Caco-2 (cell line): ENCODE data around the gene CMYA5. TPM values are rescaled to one million over a fixed set of nuclear protein-coding genes. Genes with fewer than 3 reads are reported as not detected.

ENCODE experiments used
- BruUV-seq: library from RNA; stranded (reverse); fragments of 400-500 nt; replicated peaks from 2 replicates; lab custom pipeline; 2021; lab: Mats Ljungman, UMichigan
- CTCF ChIA-PET: fragments of 300-600 bp; sonication (Branson Sonifier 250); formaldehyde crosslinking; loops from one replicate; lab custom pipeline; 2022; ENCODE audit warnings: antibody characterized with exemption; lab: Charles Lee
- POLR2A ChIA-PET: fragments of 300-600 bp; sonication (Branson Sonifier 250); formaldehyde crosslinking; loops from one replicate; lab custom pipeline; 2022; ENCODE audit warnings: antibody characterized with exemption; lab: Charles Lee
- DNase-seq, 2 experiments: peaks; one replicate each; pipeline versions ENCODE4 v3.0.0 to v3.0.0-alpha.2; 2020 to 2022
- H3K27me3 ChIP-seq: replicated peaks from 2 replicates; pipeline ENCODE4 v1.6.0; 2011; ENCODE audit warnings: low read length; ENCODE audit not compliant: control insufficient read depth, insufficient read depth
- H3K36me3 ChIP-seq: 2 replicates; pipeline ENCODE4 v1.5.1; 2011; ENCODE audit warnings: low read length; ENCODE audit not compliant: control insufficient read depth, insufficient read depth
- H3K4me1 ChIP-seq: fragments of 250-450 bp; sonication (Bioruptor Pico); 2 replicates; pipeline ENCODE4 v1.5.1; 2020; ENCODE audit warnings: mild to moderate bottlenecking
- H3K4me3 ChIP-seq: 2 replicates; pipeline ENCODE4 v1.5.1; 2011; ENCODE audit warnings: low read depth, mild to moderate bottlenecking, control low read depth, low read length
- H3K9me3 ChIP-seq: fragments of 250-450 bp; sonication (Bioruptor Pico); 2 replicates; pipeline ENCODE4 v1.5.1; 2020; ENCODE audit warnings: mild to moderate bottlenecking, moderate library complexity
- H3K27ac Mint-ChIP-seq: one replicate; pipeline ENCODE4 v1.8.0; 2022; ENCODE audit warnings: mixed read lengths; ENCODE audit not compliant: unreplicated experiment
- H3K27me3 Mint-ChIP-seq: one replicate; pipeline ENCODE4 v1.8.0; 2022; ENCODE audit warnings: mixed read lengths; ENCODE audit not compliant: insufficient read depth, unreplicated experiment
- H3K36me3 Mint-ChIP-seq: one replicate; pipeline ENCODE4 v1.8.0; 2022; ENCODE audit warnings: mild to moderate bottlenecking, mixed read lengths; ENCODE audit not compliant: insufficient read depth, unreplicated experiment
- H3K4me1 Mint-ChIP-seq: one replicate; pipeline ENCODE4 v1.8.0; 2022; ENCODE audit warnings: low read depth, mixed read lengths; ENCODE audit not compliant: unreplicated experiment
- H3K4me3 Mint-ChIP-seq: one replicate; pipeline ENCODE4 v1.8.0; 2022; ENCODE audit warnings: mild to moderate bottlenecking, moderate library complexity, mixed read lengths; ENCODE audit not compliant: unreplicated experiment
- H3K9me3 Mint-ChIP-seq: one replicate; pipeline ENCODE4 v1.8.0; 2022; ENCODE audit warnings: mixed read lengths; ENCODE audit not compliant: unreplicated experiment
- CTCF ChIP-seq, 2 experiments: fragments of 200-600 bp in 1 of 2; IDR thresholded peaks; 1 replicate in 1 of 2; 2 replicates in 1 of 2; pipeline versions ENCODE4 v1.5.1 to v1.8.0; 2011 to 2022; ENCODE audit warnings: antibody characterized with exemption in 1 of 2, control low read depth in 1 of 2, inconsistent platforms in 1 of 2, low read depth in 1 of 2, low read length in 1 of 2, mild to moderate bottlenecking in 1 of 2, moderate library complexity in 1 of 2; ENCODE audit not compliant: insufficient read depth in 1 of 2, severe bottlenecking in 1 of 2, unreplicated experiment in 1 of 2
- intact Hi-C: fragments of 100-400 bp; cut with micrococcal nuclease; formaldehyde crosslinking; loops from one replicate; pipeline ENCODE4 v1.10.0; 2022; ENCODE audit not compliant: unreplicated experiment
- total RNA-seq: library from RNA; stranded (reverse); gene quantifications from 2 replicates; pipeline ENCODE4 v1.2.3, GENCODE V29; 2022

The CMYA5 gene
- total RNA-seq, 1 experiment from 2014 or later = 0.39 TPM

- POLR2A ChIA-PET = no interaction called here
- no peaks in the 10 kb centered on the region for H3K9me3 Mint-ChIP-seq
- no TSS peak for BruUV-seq
- Histone ChIP-seq H3K9me3 (no peaks in the 10 kb centered on the region), H3K4me1 (no peaks in the 10 kb centered on the region), H3K27me3 (no peaks in the 10 kb centered on the region), H3K4me3 (no peak overlapping the region), H3K36me3 (no peaks in the 10 kb centered on the region)
- DNase-seq = no peak
- CTCF ChIA-PET = no interaction called here
- intact Hi-C loops = no loop called here
- H3K36me3 Mint-ChIP-seq = no peaks in the 10 kb centered on the region
- no peak overlapping the region for H3K27ac Mint-ChIP-seq
- TF ChIP-seq CTCF (IDR thresholded peaks at IDR 0.05; ENCODE audit: insufficient read depth in 1 of 2, low read depth in 1 of 2, low read length in 1 of 2, severe bottlenecking in 1 of 2, unreplicated experiment in 1 of 2) = no peak
- H3K4me1 Mint-ChIP-seq = no peaks in the 10 kb centered on the region
- no peak overlapping the region for H3K4me3 Mint-ChIP-seq
- H3K27me3 Mint-ChIP-seq = peaks cover 4% of the 10 kb centered on the region
Measured at GRCh38 chr5:79837761-79838551, 148.3 kb downstream of the CMYA5 start.

- H3K36me3 Mint-ChIP-seq = no peaks in the 10 kb centered on the region
- BruUV-seq = no TSS peak
- no peaks in the 10 kb centered on the region for H3K4me1 Mint-ChIP-seq
- H3K27me3 ChIP-seq = no peaks in the 10 kb centered on the region
- H3K27ac Mint-ChIP-seq = no peak overlapping the region
- intact Hi-C loops = no loop called here
- no peaks in the 10 kb centered on the region for H3K4me1 ChIP-seq
- peaks cover 4% of the 10 kb centered on the region for H3K27me3 Mint-ChIP-seq
- DNase-seq = no peak
- ChIA-PET CTCF (interaction anchor here (1.0 kb wide), 1 partner anchor 11 kb away, joined by 3 read pairs; no protein-coding TSS in a partner anchor), POLR2A (no interaction called here)
- no peaks in the 10 kb centered on the region for H3K9me3 Mint-ChIP-seq
- no peak for TF ChIP-seq CTCF (IDR thresholded peaks at IDR 0.05; ENCODE audit: insufficient read depth in 1 of 2, low read depth in 1 of 2, low read length in 1 of 2, severe bottlenecking in 1 of 2, unreplicated experiment in 1 of 2)
- no peaks in the 10 kb centered on the region for H3K9me3 ChIP-seq
- no peak overlapping the region for H3K4me3 ChIP-seq
- no peak overlapping the region for H3K4me3 Mint-ChIP-seq
- no peaks in the 10 kb centered on the region for H3K36me3 ChIP-seq
Measured at GRCh38 chr5:79840084-79840990, 150.7 kb downstream of the CMYA5 start.

- Histone ChIP-seq H3K4me1 (no peaks in the 10 kb centered on the region), H3K4me3 (no peak overlapping the region), H3K27me3 (no peaks in the 10 kb centered on the region), H3K9me3 (no peaks in the 10 kb centered on the region), H3K36me3 (no peaks in the 10 kb centered on the region)
- ChIA-PET CTCF (interaction anchor here (0.9 kb wide), 1 partner anchor 17 kb away, joined by 3 read pairs; no protein-coding TSS in a partner anchor), POLR2A (no interaction called here)
- no peaks in the 10 kb centered on the region for H3K4me1 Mint-ChIP-seq
- no peaks in the 10 kb centered on the region for H3K9me3 Mint-ChIP-seq
- intact Hi-C loops = no loop called here
- H3K4me3 Mint-ChIP-seq = no peak overlapping the region
- BruUV-seq = no TSS peak
- no peaks in the 10 kb centered on the region for H3K36me3 Mint-ChIP-seq
- DNase-seq = no peak
- H3K27me3 Mint-ChIP-seq = peaks cover 4% of the 10 kb centered on the region
- no peak for TF ChIP-seq CTCF (IDR thresholded peaks at IDR 0.05; ENCODE audit: insufficient read depth in 1 of 2, low read depth in 1 of 2, low read length in 1 of 2, severe bottlenecking in 1 of 2, unreplicated experiment in 1 of 2)
- H3K27ac Mint-ChIP-seq = no peak overlapping the region
Measured at GRCh38 chr5:79841172-79841571, 151.5 kb downstream of the CMYA5 start.
